Fibroblast of lung (primary cell): Measurements from ENCODE around the gene HECTD2.

Experiments
- CTCF ChIP-seq, 2 donors: IDR thresholded peaks in 1 of 2; conservative IDR thresholded peaks in 1 of 2; 1 replicate in 1 of 2; 2 replicates in 1 of 2; pipeline ENCODE4 v1.5.1; 2011 to 2012; ENCODE audit warnings: low read length in 2 of 2, control low read depth in 1 of 2, inconsistent platforms in 1 of 2, low read depth in 1 of 2, mild to moderate bottlenecking in 1 of 2
- EZH2 ChIP-seq: IDR thresholded peaks from 2 replicates; pipeline ENCODE4 v1.5.1; 2012; ENCODE audit warnings: low read length, control low read depth, mild to moderate bottlenecking; ENCODE audit errors: missing control alignments

- no peak for TF ChIP-seq EZH2
- no peak for TF ChIP-seq CTCF (conservative IDR thresholded peaks at IDR 0.05 in 1 of 2, IDR thresholded peaks at IDR 0.05 in 1 of 2; ENCODE audit: low read depth in 1 of 2, low read length in 2 of 2)
Observed at GRCh38 chr10:91415816-91416215, 5.7 kb downstream of the HECTD2 start.
